ENCODE measurements around the gene MLN. TPM values are rescaled to one million over a fixed set of nuclear protein-coding genes. Genes with fewer than 3 reads are reported as not detected.

MLN gene
- polyA plus RNA-seq, 4 donors = 1.3 to 2.4 (median 1.5) TPM

GRCh38 chr6:33776186-33776585 is 27.6 kb downstream of the MLN start:
- DNase-seq (ENCODE audit: low read depth in 4 of 4, low spot score in 2 of 4) = no peak

GRCh38 chr6:33774774-33775173 is 29.0 kb downstream of the MLN start:
- no peak for DNase-seq (ENCODE audit: low read depth in 4 of 4, low spot score in 2 of 4)

- no peak for DNase-seq (ENCODE audit: low read depth in 4 of 4, low spot score in 2 of 4)
Observed at GRCh38 chr6:33772902-33773472, 30.8 kb downstream of the MLN start.

GRCh38 chr6:33772082-33772830 is 31.5 kb downstream of the MLN start:
- no peak for DNase-seq (ENCODE audit: low read depth in 4 of 4, low spot score in 2 of 4)

- DNase-seq (ENCODE audit: low read depth in 4 of 4, low spot score in 2 of 4) = peak in 2 of 4 donors; percentile 68
Observed at GRCh38 chr6:33771146-33772081, 32.4 kb downstream of the MLN start.

GRCh38 chr6:33770833-33771145 is 33.0 kb downstream of the MLN start:
- no peak for DNase-seq (ENCODE audit: low read depth in 4 of 4, low spot score in 2 of 4)

GRCh38 chr6:33770124-33770832 is 33.5 kb downstream of the MLN start:
- no peak for DNase-seq (ENCODE audit: low read depth in 4 of 4, low spot score in 2 of 4)

GRCh38 chr6:33769248-33769821 is 34.5 kb downstream of the MLN start:
- no peak for DNase-seq (ENCODE audit: low read depth in 4 of 4, low spot score in 2 of 4)

- DNase-seq (ENCODE audit: low read depth in 4 of 4, low spot score in 2 of 4) = no peak
Observed at GRCh38 chr6:33768644-33769120, 35.1 kb downstream of the MLN start.

GRCh38 chr6:33766921-33767907 is 36.6 kb downstream of the MLN start:
- no peak for DNase-seq (ENCODE audit: low read depth in 4 of 4, low spot score in 2 of 4)

GRCh38 chr6:33765368-33765767 is 38.4 kb downstream of the MLN start:
- DNase-seq (ENCODE audit: low read depth in 4 of 4, low spot score in 2 of 4) = no peak

GRCh38 chr6:33764036-33764435 is 39.8 kb downstream of the MLN start:
- no peak for DNase-seq (ENCODE audit: low read depth in 4 of 4, low spot score in 2 of 4)

GRCh38 chr6:33763483-33763882 is 40.3 kb downstream of the MLN start:
- no peak for DNase-seq (ENCODE audit: low read depth in 4 of 4, low spot score in 2 of 4)

GRCh38 chr6:33762713-33763112 is 41.1 kb downstream of the MLN start:
- DNase-seq (ENCODE audit: low read depth in 4 of 4, low spot score in 2 of 4) = no peak

GRCh38 chr6:33761922-33762629 is 41.7 kb downstream of the MLN start:
- no peak for DNase-seq (ENCODE audit: low read depth in 4 of 4, low spot score in 2 of 4)

GRCh38 chr6:33761581-33761921 is 42.3 kb downstream of the MLN start:
- DNase-seq (ENCODE audit: low read depth in 4 of 4, low spot score in 2 of 4) = no peak

GRCh38 chr6:33759887-33760629 is 43.7 kb downstream of the MLN start:
- no peak for DNase-seq (ENCODE audit: low read depth in 4 of 4, low spot score in 2 of 4)

- DNase-seq (ENCODE audit: low read depth in 4 of 4, low spot score in 2 of 4) = no peak
Observed at GRCh38 chr6:33758815-33759216, 45.0 kb downstream of the MLN start.

Data from left renal cortex interstitium (tissue), 4 donors.